Natural killer cell (primary cell): ENCODE data around the gene DGKQ. TPM values are rescaled to one million over a fixed set of nuclear protein-coding genes. Genes with fewer than 3 reads are reported as not detected.

Experiments
- ATAC-seq, 3 donors: fragments of 150-1000 bp in 2 of 3; fragments of 200-7000 bp in 1 of 3; cut with Tn5 transposase; 1 replicate in 1 of 3; 2 replicates in 2 of 3; pipeline ENCODE4 v1.10.0; 2021; ENCODE audit warnings: mild to moderate bottlenecking in 2 of 3, moderate library complexity in 2 of 3
- DNase-seq, 2 donors: peaks; one replicate each; pipeline versions ENCODE4 v3.0.0 to v3.0.0-alpha.2; 2013 to 2021; ENCODE audit warnings: mixed read lengths in 1 of 2
- H3K27ac ChIP-seq: one replicate; pipeline ENCODE4 v1.5.1; 2013; ENCODE audit warnings: mild to moderate bottlenecking, low read length
- H3K27me3 ChIP-seq: one replicate; pipeline ENCODE4 v1.6.1; 2013; ENCODE audit warnings: low read length; ENCODE audit not compliant: control insufficient read depth, insufficient read depth
- H3K36me3 ChIP-seq: one replicate; pipeline ENCODE4 v1.6.1; 2013; ENCODE audit warnings: low read length; ENCODE audit not compliant: control insufficient read depth, insufficient read depth
- H3K4me1 ChIP-seq: one replicate; pipeline ENCODE4 v1.6.1; 2013; ENCODE audit warnings: low read length; ENCODE audit not compliant: control insufficient read depth, insufficient read depth
- H3K4me3 ChIP-seq: one replicate; pipeline ENCODE4 v1.5.1; 2013; ENCODE audit warnings: low read length
- H3K9me3 ChIP-seq: one replicate; pipeline ENCODE4 v1.6.1; 2013; ENCODE audit warnings: low read length; ENCODE audit not compliant: control insufficient read depth, insufficient read depth
- H3K27ac Mint-ChIP-seq, 2 donors: one replicate each; pipeline ENCODE4 v1.8.0; 2022; ENCODE audit warnings: mild to moderate bottlenecking in 2 of 2, mixed read lengths in 2 of 2, moderate library complexity in 1 of 2
- H3K27me3 Mint-ChIP-seq, 2 donors: one replicate each; pipeline ENCODE4 v1.8.0; 2022; ENCODE audit warnings: low read depth in 2 of 2, mixed read lengths in 2 of 2
- H3K36me3 Mint-ChIP-seq: one replicate; pipeline ENCODE4 v1.8.0; 2022; ENCODE audit warnings: mixed read lengths
- H3K4me1 Mint-ChIP-seq, 2 donors: one replicate each; pipeline ENCODE4 v1.8.0; 2022; ENCODE audit warnings: mixed read lengths in 2 of 2
- H3K4me3 Mint-ChIP-seq: one replicate; pipeline ENCODE4 v1.8.0; 2022; ENCODE audit warnings: mild to moderate bottlenecking, moderate library complexity, mixed read lengths
- H3K9me3 Mint-ChIP-seq, 2 donors: one replicate each; pipeline ENCODE4 v1.8.0; 2022; ENCODE audit warnings: mixed read lengths in 2 of 2
- CTCF ChIP-seq: fragments of 200-600 bp; IDR thresholded peaks from one replicate; pipeline ENCODE4 v1.8.0; 2022; ENCODE audit warnings: antibody characterized with exemption
- WGBS: methylation state at CpG from one replicate; pipeline ENCODE4 v1.1.7; 2013; ENCODE audit warnings: missing lambda C conversion rate; ENCODE audit not compliant: insufficient coverage; 5-methylcytosine and 5-hydroxymethylcytosine counted together
- intact Hi-C: fragments of 100-400 bp; cut with micrococcal nuclease; formaldehyde crosslinking; loops from one replicate; pipeline ENCODE4 v1.14.2; 2022
- total RNA-seq, 4 donors: library from RNA; stranded (reverse); fragments of 120-200 nt in 1 of 4; gene quantifications; one replicate each; pipeline versions ENCODE4 v1.2.3 to v1.2.4, GENCODE V29; 2013 to 2022

The DGKQ gene
- total RNA-seq, 3 donors from 2014 or later (not counting 1 experiment from before 2014, with no cell fraction given) = 64.2 to 79.5 (median 65.2) TPM

DNA sequence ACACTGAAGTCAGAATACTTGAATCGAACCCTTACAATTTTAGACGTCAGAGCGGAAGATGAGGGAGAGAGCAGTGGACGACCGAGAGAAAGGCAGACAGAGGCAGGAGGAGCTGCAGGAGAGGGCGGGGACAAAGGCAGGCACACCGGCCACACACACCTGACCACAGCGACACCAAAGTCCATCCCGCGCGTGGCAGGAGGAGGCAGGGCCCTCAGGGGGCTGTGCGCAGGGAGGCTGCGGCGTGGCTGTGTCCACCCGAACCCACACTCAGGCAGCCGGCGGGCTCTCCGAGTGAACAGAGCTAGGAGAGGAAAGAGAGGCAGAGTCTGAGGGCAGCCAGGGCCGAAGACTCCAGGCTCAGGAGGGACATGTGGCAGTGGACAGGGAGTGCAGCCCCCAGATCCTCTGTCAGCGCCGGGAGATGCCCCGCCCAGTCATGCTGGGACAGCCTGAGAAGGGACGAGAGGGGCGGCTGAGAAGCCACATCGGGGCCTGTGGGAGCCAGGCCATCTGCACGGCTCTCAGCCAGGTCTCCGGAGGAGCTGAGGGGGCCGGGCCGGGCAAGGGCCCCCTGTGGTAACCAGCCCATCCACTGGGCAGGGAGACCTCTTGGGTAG, 61.4 kb downstream of the DGKQ start:
- Mint-ChIP-seq H3K4me1 (peaks cover 32 to 43% of the 10 kb centered on the region in 2 donors), H3K9me3 (no peaks in the 10 kb centered on the region)

GRCh38 chr4:911221-911751, 62.1 kb downstream of the DGKQ start:
- no peak for ATAC-seq
- peak overlapping the region; percentile 18 for H3K4me3 Mint-ChIP-seq
- H3K36me3 Mint-ChIP-seq = no peaks in the 10 kb centered on the region
- Histone ChIP-seq H3K4me1 (peaks cover 19% of the 10 kb centered on the region), H3K36me3 (peaks cover 35% of the 10 kb centered on the region), H3K4me3 (no peak overlapping the region), H3K27me3 (no peaks in the 10 kb centered on the region), H3K27ac (no peak overlapping the region), H3K9me3 (no peaks in the 10 kb centered on the region)
- no peaks in the 10 kb centered on the region for H3K9me3 Mint-ChIP-seq
- H3K27me3 Mint-ChIP-seq = no peaks in the 10 kb centered on the region
- intact Hi-C loops = no loop called here
- H3K27ac Mint-ChIP-seq = peak overlapping the region in 1 of 2 donors; percentile 33
- 98% methylated on average over 23 of the region's 23 CpGs for WGBS
- H3K4me1 Mint-ChIP-seq = peaks cover 25 to 42% of the 10 kb centered on the region in 2 donors
- no peak for TF ChIP-seq CTCF
- no peak for DNase-seq

More for the DNA sequence above, 61.4 kb downstream of the DGKQ start:
- Histone ChIP-seq H3K4me1 (peaks cover 22% of the 10 kb centered on the region), H3K27ac (no peak overlapping the region), H3K9me3 (no peaks in the 10 kb centered on the region), H3K27me3 (no peaks in the 10 kb centered on the region), H3K36me3 (peaks cover 35% of the 10 kb centered on the region), H3K4me3 (no peak overlapping the region)
- ATAC-seq (no peak), DNase-seq (no peak)
- H3K36me3 Mint-ChIP-seq = no peaks in the 10 kb centered on the region
- TF ChIP-seq CTCF = no peak
- WGBS = 96% methylated on average over 29 of the region's 29 CpGs
- H3K4me3 Mint-ChIP-seq = peak overlapping the region; percentile 18
- intact Hi-C loops = no loop called here
- H3K27me3 Mint-ChIP-seq = no peaks in the 10 kb centered on the region
- H3K27ac Mint-ChIP-seq = no peak overlapping the region

DNA sequence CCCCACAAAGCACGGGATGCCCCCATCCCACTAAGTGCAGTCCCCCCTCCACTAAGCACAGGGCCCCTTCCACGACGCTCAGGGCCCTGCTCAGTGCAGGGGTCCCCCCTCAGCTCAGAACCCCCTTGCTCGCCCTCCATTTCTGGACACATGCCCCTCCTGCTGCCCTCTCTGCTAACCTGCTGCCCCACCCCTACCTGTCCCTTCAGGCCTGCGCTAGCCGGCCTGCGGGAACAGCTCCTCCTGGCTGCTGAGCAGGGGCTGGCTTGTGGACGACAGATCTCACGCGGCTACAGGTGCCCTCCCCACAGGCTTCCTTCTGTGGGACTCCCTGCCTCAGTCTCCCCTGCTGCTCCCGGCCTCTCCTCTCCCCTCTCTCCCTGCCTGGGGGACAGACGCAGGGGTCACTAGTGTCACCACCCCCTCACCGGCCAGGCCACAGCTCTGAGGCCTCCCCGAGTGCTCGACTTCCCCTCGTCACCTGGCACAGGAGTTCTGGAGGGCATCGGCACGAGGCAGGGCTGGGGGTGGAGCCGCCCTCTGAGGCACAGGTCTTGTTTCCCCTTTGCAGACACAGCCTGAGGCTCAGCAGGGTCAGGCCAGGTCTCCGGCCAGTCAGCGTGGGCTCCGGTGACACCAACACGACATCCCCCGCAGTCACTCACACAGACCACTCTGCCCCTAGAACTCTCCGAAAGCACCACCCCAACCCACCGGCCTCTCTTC, 62.8 kb downstream of the DGKQ start:
- peaks cover 14% of the 10 kb centered on the region for H3K4me1 ChIP-seq
- peaks cover 40% of the 10 kb centered on the region for H3K36me3 ChIP-seq
- no peak overlapping the region for H3K4me3 ChIP-seq
- TF ChIP-seq CTCF = no peak
- no peaks in the 10 kb centered on the region for H3K9me3 ChIP-seq
- Mint-ChIP-seq H3K9me3 (no peaks in the 10 kb centered on the region), H3K4me1 (peaks cover 18 to 36% of the 10 kb centered on the region in 2 donors), H3K4me3 (no peak overlapping the region), H3K27ac (peak overlapping the region in 1 of 2 donors; percentile 33), H3K36me3 (no peaks in the 10 kb centered on the region), H3K27me3 (no peaks in the 10 kb centered on the region)
- H3K27me3 ChIP-seq = no peaks in the 10 kb centered on the region
- DNase-seq (no peak), ATAC-seq (peak in 1 of 3 donors; percentile 11)
- no peak overlapping the region for H3K27ac ChIP-seq
- 98% methylated on average over 26 of the region's 26 CpGs for WGBS
- intact Hi-C loops = no loop called here
